Measurements from ENCODE around the gene TNIP1. TPM values are rescaled to one million over a fixed set of nuclear protein-coding genes. Genes with fewer than 3 reads are reported as not detected.
A peak's percentile ranks its signal among the peaks of the same experiment; 100 is the strongest.

Gene TNIP1
- total RNA-seq, 1 donor, result 85.8 TPM

- Histone ChIP-seq H2AFZ (ENCODE audit: low read length) (no peak overlapping the region), H4K20me1 (ENCODE audit: insufficient read depth, low read length) (peaks cover 56% of the 10 kb centered on the region), H3K9me3 (ENCODE audit: low read depth, low read length) (no peaks in the 10 kb centered on the region), H3K4me1 (ENCODE audit: insufficient read depth, low read length) (peaks cover 5% of the 10 kb centered on the region), H3K27me3 (ENCODE audit: insufficient read depth, low read length) (no peaks in the 10 kb centered on the region), H3K79me2 (ENCODE audit: insufficient read depth, low read length) (peaks cover 3% of the 10 kb centered on the region), H3K4me3 (ENCODE audit: insufficient read depth, low read length) (no peak overlapping the region), H3K27ac (ENCODE audit: low read depth, low read length) (no peak overlapping the region), H3K4me2 (ENCODE audit: insufficient read depth, low read length) (no peak overlapping the region), H3K36me3 (ENCODE audit: insufficient read depth, low read length) (peaks cover 92% of the 10 kb centered on the region)
- peak; percentile 75 for TF ChIP-seq CTCF (IDR thresholded peaks at IDR 0.05; ENCODE audit: extremely low read depth, low read depth, low read length)
- DNase-seq (ENCODE audit: insufficient read length, low spot score, missing footprints), result no peak
Measured at GRCh38 chr5:151126199-151126645, 45.4 kb upstream of the TNIP1 start.

DNA sequence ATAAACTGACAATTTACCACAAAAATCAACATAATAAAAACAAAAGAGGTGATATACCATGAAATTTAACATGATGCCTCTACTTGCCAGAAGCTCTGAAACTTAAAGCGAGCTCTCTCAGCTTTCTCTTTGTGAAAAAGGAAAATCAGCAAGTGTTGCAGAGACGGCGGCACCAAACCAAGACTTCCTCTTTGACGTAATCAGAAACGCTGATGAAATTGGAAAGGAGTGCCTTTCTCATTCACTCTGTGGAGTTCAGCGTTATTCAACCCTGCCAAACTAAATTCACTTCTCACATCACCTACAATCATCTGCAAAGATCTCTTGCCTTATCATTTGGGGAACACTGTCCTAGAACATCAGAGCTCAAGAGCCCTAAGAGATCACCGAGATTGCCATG lies 44.6 kb upstream of the TNIP1 start:
- H2AFZ ChIP-seq (ENCODE audit: low read length), result no peak overlapping the region
- no peak overlapping the region for H3K4me3 ChIP-seq (ENCODE audit: insufficient read depth, low read length)
- no peak for TF ChIP-seq CTCF (IDR thresholded peaks at IDR 0.05; ENCODE audit: extremely low read depth, low read depth, low read length)
- H3K36me3 ChIP-seq (ENCODE audit: insufficient read depth, low read length), result peaks cover 92% of the 10 kb centered on the region
- H3K4me2 ChIP-seq (ENCODE audit: insufficient read depth, low read length), result no peak overlapping the region
- DNase-seq (ENCODE audit: insufficient read length, low spot score, missing footprints), result no peak
- H3K27me3 ChIP-seq (ENCODE audit: insufficient read depth, low read length), result no peaks in the 10 kb centered on the region
- peaks cover 5% of the 10 kb centered on the region for H3K4me1 ChIP-seq (ENCODE audit: insufficient read depth, low read length)
- peaks cover 3% of the 10 kb centered on the region for H3K79me2 ChIP-seq (ENCODE audit: insufficient read depth, low read length)
- no peaks in the 10 kb centered on the region for H3K9me3 ChIP-seq (ENCODE audit: low read depth, low read length)
- H4K20me1 ChIP-seq (ENCODE audit: insufficient read depth, low read length), result peaks cover 52% of the 10 kb centered on the region
- H3K27ac ChIP-seq (ENCODE audit: low read depth, low read length), result no peak overlapping the region

DNA sequence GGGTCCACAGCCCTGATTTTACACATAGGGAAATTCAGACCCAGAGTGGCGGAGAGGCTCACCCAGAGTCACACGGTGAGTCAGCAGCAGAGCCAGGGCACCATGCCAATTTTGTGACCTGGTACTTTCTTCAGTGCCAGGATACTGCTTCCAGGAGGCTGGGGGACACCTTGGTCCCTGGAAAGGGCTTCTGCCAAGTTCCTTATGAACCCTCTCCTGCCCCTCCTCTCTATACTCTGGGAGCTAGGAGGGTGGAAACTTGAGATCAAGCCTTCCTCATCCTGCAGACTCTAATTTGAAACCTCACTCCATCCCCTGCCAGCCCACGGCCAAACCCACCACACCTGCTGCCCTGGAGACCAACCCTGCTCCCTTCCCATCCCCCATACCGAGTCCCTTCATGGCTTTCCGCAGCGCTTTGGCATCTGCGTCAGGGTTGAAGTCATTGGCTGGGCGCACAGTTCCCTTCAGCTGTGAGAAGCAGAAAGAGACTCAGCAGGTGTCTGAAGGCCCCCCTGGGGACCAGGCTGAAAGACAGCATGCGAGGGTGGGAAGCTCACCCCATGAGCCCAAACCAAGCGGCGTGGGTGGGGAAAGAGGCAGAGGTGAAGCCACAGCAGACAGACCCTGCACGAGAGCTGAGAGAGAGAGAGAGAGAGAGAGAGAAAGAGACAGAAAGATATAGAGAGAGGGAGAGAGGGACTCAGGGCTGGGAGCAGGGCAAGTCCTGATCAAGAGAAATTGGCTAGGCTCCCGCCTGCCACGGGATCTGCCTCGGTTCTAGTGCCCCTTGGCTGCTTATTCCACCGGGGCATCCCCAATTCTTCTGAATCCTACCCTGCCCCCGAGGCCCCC lies 43.3 kb upstream of the TNIP1 start:
- Histone ChIP-seq H3K27me3 (ENCODE audit: insufficient read depth, low read length) (no peaks in the 10 kb centered on the region), H3K27ac (ENCODE audit: low read depth, low read length) (no peak overlapping the region), H3K79me2 (ENCODE audit: insufficient read depth, low read length) (peaks cover 3% of the 10 kb centered on the region), H3K4me3 (ENCODE audit: insufficient read depth, low read length) (no peak overlapping the region), H3K36me3 (ENCODE audit: insufficient read depth, low read length) (peaks cover 92% of the 10 kb centered on the region), H2AFZ (ENCODE audit: low read length) (no peak overlapping the region), H3K9me3 (ENCODE audit: low read depth, low read length) (no peaks in the 10 kb centered on the region), H4K20me1 (ENCODE audit: insufficient read depth, low read length) (peaks cover 49% of the 10 kb centered on the region), H3K4me1 (ENCODE audit: insufficient read depth, low read length) (peaks cover 5% of the 10 kb centered on the region), H3K4me2 (ENCODE audit: insufficient read depth, low read length) (no peak overlapping the region)
- DNase-seq (ENCODE audit: insufficient read length, low spot score, missing footprints), result no peak
- TF ChIP-seq CTCF (IDR thresholded peaks at IDR 0.05; ENCODE audit: extremely low read depth, low read depth, low read length), result no peak

DNA sequence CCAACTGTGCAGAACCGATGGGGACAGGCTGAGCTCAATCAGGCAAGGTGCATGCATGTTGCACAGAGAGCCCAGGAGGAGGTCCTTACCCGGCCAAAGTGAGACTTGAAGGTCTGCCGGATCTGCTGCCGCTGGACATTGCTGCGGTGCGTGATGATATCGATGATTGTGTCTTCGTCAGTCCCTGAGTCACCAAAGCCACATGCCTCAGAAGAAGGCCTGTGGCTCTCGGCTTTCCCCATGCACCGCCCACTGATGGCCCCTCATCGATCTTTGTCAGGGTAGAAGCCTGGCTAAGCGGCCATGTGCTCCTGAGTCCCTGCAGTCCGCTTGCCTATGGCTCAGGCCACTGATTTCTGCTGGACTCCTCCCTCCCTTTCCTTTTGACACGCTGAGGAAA lies 42.0 kb upstream of the TNIP1 start:
- no peak overlapping the region for H2AFZ ChIP-seq (ENCODE audit: low read length)
- peaks cover 87% of the 10 kb centered on the region for H3K36me3 ChIP-seq (ENCODE audit: insufficient read depth, low read length)
- H3K4me2 ChIP-seq (ENCODE audit: insufficient read depth, low read length), result no peak overlapping the region
- TF ChIP-seq CTCF (IDR thresholded peaks at IDR 0.05; ENCODE audit: extremely low read depth, low read depth, low read length), result no peak
- peaks cover 3% of the 10 kb centered on the region for H3K79me2 ChIP-seq (ENCODE audit: insufficient read depth, low read length)
- peaks cover 5% of the 10 kb centered on the region for H3K4me1 ChIP-seq (ENCODE audit: insufficient read depth, low read length)
- DNase-seq (ENCODE audit: insufficient read length, low spot score, missing footprints), result no peak
- H4K20me1 ChIP-seq (ENCODE audit: insufficient read depth, low read length), result peaks cover 45% of the 10 kb centered on the region
- no peaks in the 10 kb centered on the region for H3K27me3 ChIP-seq (ENCODE audit: insufficient read depth, low read length)
- no peak overlapping the region for H3K27ac ChIP-seq (ENCODE audit: low read depth, low read length)
- no peak overlapping the region for H3K4me3 ChIP-seq (ENCODE audit: insufficient read depth, low read length)
- no peaks in the 10 kb centered on the region for H3K9me3 ChIP-seq (ENCODE audit: low read depth, low read length)
